GM18951 (cell line): ENCODE results near the gene TPST2.

Experiments used
- POLR2A ChIP-seq: IDR thresholded peaks from 4 replicates; pipeline ENCODE4 v1.6.1; 2011; ENCODE audit warnings: mild to moderate bottlenecking; ENCODE audit not compliant: insufficient read length, insufficient read depth; ENCODE audit errors: extremely low read depth
- in situ Hi-C: fragments of 300-500 bp; cut with MboI; formaldehyde crosslinking; loops from one replicate; pipeline ENCODE4 v1.12.0; 2022; ENCODE audit warnings: low sequenced_read_pairs, mixed read lengths, inconsistent platforms; ENCODE audit not compliant: unreplicated experiment

Gene TPST2

DNA sequence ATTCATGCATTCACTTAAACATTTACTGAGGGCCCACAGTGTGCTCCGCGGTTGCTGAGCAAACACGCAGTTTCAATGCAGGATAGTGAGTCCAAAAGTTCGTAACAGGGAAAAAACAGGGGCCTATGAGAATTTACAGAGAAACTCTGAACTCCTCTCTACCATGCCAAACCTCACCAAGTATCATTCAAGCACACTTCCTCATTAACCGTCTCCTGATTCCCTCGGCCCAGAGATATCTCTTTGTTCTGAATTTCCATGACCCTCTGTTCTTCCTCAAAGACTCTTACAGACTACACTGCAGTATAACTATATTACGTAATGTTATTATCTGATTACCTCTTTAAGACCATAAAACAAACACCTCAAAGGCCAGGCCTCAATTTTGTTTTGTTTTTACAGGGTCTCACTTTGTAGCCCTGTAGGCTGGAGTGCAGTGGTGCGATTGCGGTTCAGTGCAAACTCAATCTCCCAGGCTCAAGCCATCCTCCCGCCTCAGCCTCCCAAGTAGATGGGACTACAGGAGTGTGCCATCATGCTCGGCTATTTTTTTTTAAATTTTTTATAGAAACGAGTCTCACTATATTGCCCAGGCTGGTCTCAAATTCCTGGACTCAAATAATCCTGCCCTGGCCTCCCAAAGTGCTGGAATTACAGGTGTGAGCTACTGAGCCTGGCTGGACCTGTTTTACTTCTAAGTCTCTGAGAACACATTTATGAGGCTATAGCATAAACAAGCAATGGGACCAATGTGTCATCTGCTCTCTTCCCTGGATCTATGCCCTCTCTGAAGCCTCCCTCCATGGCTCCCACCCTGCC lies 109.9 kb downstream of the TPST2 start:
- in situ Hi-C loops: no loop called here
- TF ChIP-seq POLR2A: no peak

DNA sequence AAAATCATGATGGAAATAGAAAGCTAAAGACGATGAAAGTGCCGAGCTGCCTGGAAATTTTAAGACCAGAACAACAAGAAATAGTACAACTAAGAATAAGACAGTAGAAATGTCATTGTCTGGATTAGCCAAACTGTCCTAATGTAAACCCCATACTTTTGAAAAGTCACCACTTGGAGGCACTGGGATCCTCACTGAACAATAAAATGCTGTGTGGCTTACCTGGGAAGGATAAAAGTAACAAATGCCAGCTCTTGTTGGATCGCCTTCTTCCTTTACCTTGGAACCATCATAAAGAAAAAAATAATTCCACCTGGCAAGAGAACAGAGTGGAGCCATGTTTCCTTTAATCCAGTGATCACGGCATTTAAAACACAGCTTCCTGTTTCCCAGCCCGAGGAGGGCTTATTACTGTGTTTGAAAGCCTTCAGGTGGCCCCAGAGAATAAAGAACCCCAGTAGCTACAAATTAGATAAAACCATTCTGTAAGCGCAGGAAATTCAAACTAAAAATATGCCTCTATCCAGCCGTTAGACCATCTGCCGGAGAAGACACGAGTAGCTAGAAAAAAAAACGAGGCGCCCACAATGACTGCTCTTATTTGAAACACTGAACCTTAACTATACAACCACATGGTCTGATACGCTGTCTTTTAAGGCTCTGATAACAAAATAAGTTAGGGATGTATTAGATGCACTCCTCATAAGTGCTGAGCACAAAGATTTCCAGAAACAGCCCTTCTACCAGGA lies 110.7 kb downstream of the TPST2 start:
- in situ Hi-C loops: no loop called here
- peak; percentile 34 for TF ChIP-seq POLR2A

DNA sequence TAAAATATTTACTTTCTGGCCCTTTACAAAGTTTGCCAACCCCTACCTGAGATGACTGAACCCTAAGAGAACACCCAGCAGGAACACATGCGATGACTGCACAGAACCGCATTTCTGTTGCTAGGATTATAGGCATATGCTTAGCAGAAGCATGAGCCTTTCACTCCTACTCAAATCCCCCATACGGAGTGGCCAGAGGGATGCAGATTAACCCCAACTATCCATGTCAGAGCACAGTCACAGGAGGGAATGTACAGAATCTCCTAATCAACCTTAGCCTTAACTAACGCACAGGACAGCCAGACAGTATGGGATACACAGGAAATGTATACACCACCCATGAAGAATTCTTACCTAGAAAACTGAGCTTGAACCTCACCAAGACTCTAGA lies 112.6 kb downstream of the TPST2 start:
- TF ChIP-seq POLR2A: no peak
- in situ Hi-C loops: no loop called here

DNA sequence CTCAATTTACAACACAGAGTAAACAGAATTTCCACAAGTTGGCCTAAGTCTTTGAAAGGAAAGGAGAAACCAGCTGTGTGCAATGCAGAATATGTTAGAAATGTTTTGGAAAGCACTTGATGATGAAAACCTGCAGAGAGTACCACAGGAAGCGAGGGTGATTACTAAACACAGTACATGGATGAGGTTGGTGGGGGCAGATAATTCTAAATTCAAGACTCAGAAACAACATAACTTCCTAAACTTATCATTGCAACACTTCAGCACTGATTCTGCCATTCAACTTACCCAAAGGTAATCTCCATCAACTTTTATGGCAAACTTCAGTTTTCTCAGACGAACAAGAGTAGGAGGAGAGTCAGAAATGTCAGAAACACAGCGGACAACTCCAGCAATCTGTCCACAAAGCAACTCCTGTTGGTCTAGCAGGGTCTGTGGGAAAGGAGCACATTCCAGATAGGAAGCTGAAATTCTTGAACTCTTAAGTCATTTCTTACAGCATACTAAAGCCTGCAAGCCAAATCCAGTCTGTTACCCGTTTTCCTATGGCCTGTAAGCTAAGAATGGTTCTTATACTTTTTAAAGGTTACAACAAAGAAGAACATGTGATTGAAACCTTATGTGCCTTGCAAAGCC lies 113.1 kb downstream of the TPST2 start:
- no peak for TF ChIP-seq POLR2A
- in situ Hi-C loops: no loop called here

DNA sequence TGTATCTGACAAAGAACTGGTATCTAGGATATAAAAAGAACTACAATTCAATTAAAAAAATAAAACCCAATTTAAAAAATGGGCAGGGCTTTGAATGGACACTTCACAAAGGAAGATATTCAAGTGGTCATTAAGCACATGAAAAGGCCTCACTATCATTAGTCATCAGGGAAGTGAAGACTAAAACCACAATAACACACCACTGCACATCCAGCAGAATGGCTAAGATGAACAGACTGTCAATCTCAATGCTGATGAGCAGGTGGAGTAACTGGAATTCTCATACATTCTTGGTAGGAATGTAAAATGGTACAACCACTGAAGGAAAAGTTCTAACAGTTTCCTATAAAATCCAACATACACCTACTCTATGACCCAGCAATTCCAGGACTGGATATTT lies 115.2 kb downstream of the TPST2 start:
- in situ Hi-C loops: loop anchor here (25.0 kb wide), 1 partner anchor 112 kb away; no protein-coding TSS in a partner anchor
- TF ChIP-seq POLR2A: no peak
